ACC112 (cell line): ENCODE data around the gene RPUSD2.

Source experiments
- H2AFZ ChIP-seq: fragments of 200-600 bp; sonication (generic); one replicate; pipeline ENCODE4 v1.6.0; 2017; ENCODE audit warnings: antibody characterized with exemption, low read length; ENCODE audit not compliant: unreplicated experiment
- H3K27ac ChIP-seq: fragments of 200-600 bp; sonication (generic); 2 replicates; pipeline ENCODE4 v1.5.1; 2014; ENCODE audit warnings: low read depth, mild to moderate bottlenecking, antibody characterized with exemption, low read length, moderate library complexity
- H3K27me3 ChIP-seq: fragments of 200-600 bp; sonication (generic); 2 replicates; pipeline ENCODE4 v1.6.1; 2014; ENCODE audit warnings: mild to moderate bottlenecking, antibody characterized with exemption, low read length, moderate library complexity, mixed read lengths; ENCODE audit not compliant: insufficient read depth
- H3K36me3 ChIP-seq: fragments of 200-600 bp; sonication (generic); 2 replicates; pipeline ENCODE4 v1.6.1; 2016; ENCODE audit warnings: mild to moderate bottlenecking, antibody characterized with exemption, low read length, moderate library complexity, mixed read lengths; ENCODE audit not compliant: insufficient read depth
- H3K4me1 ChIP-seq: fragments of 200-600 bp; sonication (generic); one replicate; pipeline ENCODE4 v1.6.1; 2016; ENCODE audit warnings: low read length, mixed read lengths; ENCODE audit not compliant: insufficient read depth, unreplicated experiment, control insufficient read depth
- H3K4me3 ChIP-seq: fragments of 200-600 bp; sonication (generic); 2 replicates; pipeline ENCODE4 v1.5.1; 2014; ENCODE audit warnings: mild to moderate bottlenecking, low read depth, low read length
- H3K79me2 ChIP-seq: fragments of 200-600 bp; sonication (generic); one replicate; pipeline ENCODE4 v1.6.0; 2016; ENCODE audit warnings: low read length; ENCODE audit not compliant: control insufficient read depth, unreplicated experiment, insufficient read depth

The RPUSD2 gene

DNA sequence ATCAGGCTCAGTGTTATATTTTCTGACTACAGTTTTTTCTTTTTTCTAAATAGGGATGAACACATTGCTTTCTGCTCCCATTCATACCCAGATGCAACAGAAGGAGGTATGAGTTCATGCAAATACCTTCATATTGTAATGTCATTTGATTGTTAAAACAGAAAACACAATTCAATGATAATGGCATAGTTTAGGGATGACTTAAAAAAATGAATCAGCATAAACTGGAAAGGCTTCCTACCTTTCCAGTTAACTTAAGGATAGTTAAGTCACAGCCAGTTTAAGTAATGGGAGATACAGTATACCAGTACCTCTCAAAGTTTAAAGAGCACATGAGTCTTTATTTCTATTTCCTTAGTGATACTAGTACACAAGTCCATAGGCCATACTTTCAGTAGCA lies 49.8 kb downstream of the RPUSD2 start:
- H3K79me2 ChIP-seq, result no peaks in the 10 kb centered on the region
- H3K36me3 ChIP-seq, result peaks cover 27% of the 10 kb centered on the region
- no peaks in the 10 kb centered on the region for H3K4me1 ChIP-seq
- H2AFZ ChIP-seq, result no peak overlapping the region
- no peak overlapping the region for H3K27ac ChIP-seq
- no peaks in the 10 kb centered on the region for H3K27me3 ChIP-seq
- H3K4me3 ChIP-seq, result no peak overlapping the region

DNA sequence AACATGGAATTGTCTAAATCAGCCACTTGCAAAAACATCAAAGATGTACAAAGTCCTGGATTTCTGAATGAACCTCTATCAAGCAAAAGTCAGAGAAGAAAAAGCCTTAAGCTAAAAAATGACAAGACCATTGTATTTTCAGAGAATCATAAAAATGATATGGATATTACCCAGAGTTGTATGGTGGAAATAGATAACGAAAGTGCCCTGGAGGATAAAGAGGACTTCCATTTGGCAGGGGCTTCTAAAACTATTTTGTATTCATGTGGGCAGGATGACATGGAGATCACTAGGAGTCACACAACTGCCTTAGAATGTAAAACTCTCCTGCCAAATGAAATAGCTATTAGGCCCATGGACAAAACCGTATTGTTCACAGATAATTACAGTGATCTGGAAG lies 54.3 kb downstream of the RPUSD2 start:
- Histone ChIP-seq H3K27ac (no peak overlapping the region), H3K36me3 (peaks cover 27% of the 10 kb centered on the region), H2AFZ (no peak overlapping the region), H3K4me1 (no peaks in the 10 kb centered on the region), H3K79me2 (no peaks in the 10 kb centered on the region), H3K4me3 (no peak overlapping the region), H3K27me3 (no peaks in the 10 kb centered on the region)
